Activated T-helper 1 cell treated with anti-CD3 and anti-CD28 coated beads, Interleukin-12 subunit alpha, Interleukin-12 subunit beta, Interleukin-2, Interleukin-4 antibody, amounts not matched to agents 30 ng/mL and 10 ng/mL and 1 ng/mL, durations not matched to agents 14 hours and 24 hours and 36 hours (primary cell): Measurements from ENCODE around the gene KIAA0319L. TPM values are rescaled to one million over a fixed set of nuclear protein-coding genes. Genes with fewer than 3 reads are reported as not detected.

ENCODE experiments used
- DNase-seq: peaks from one replicate; pipeline ENCODE4 v3.0.0; 2021; ENCODE audit warnings: low spot score
- H3K27ac Mint-ChIP-seq: one replicate; pipeline ENCODE4 v1.8.0; 2021; ENCODE audit warnings: mild to moderate bottlenecking, mixed read lengths
- H3K27me3 Mint-ChIP-seq: one replicate; pipeline ENCODE4 v1.8.0; 2022; ENCODE audit warnings: mild to moderate bottlenecking, moderate library complexity, mixed read lengths; ENCODE audit not compliant: insufficient read depth
- H3K36me3 Mint-ChIP-seq: one replicate; pipeline ENCODE4 v1.8.0; 2021; ENCODE audit warnings: low read depth, mixed read lengths
- H3K4me1 Mint-ChIP-seq: one replicate; pipeline ENCODE4 v1.8.0; 2021; ENCODE audit warnings: low read depth, mixed read lengths
- H3K4me3 Mint-ChIP-seq: one replicate; pipeline ENCODE4 v1.8.0; 2021; ENCODE audit warnings: mild to moderate bottlenecking, moderate library complexity, mixed read lengths
- H3K9me3 Mint-ChIP-seq: one replicate; pipeline ENCODE4 v1.8.0; 2021; ENCODE audit warnings: mixed read lengths
- intact Hi-C: fragments of 100-400 bp; cut with micrococcal nuclease; formaldehyde crosslinking; loops from one replicate; pipeline ENCODE4 v1.15.1; 2024
- total RNA-seq: library from RNA; stranded (reverse); gene quantifications from 2 replicates; pipeline ENCODE4 v1.2.3, GENCODE V29; 2022

Gene KIAA0319L
- total RNA-seq, 1 donor from 2014 or later: 43.6 TPM

- H3K27me3 Mint-ChIP-seq: no peaks in the 10 kb centered on the region
- H3K27ac Mint-ChIP-seq: no peak overlapping the region
- DNase-seq: no peak
- peaks cover 6% of the 10 kb centered on the region for H3K9me3 Mint-ChIP-seq
- intact Hi-C loops: no loop called here
- H3K4me1 Mint-ChIP-seq: peaks cover 58% of the 10 kb centered on the region
- peaks cover 41% of the 10 kb centered on the region for H3K36me3 Mint-ChIP-seq
- no peak overlapping the region for H3K4me3 Mint-ChIP-seq
Measured at GRCh38 chr1:35535243-35535642, 22.0 kb downstream of the KIAA0319L start.

- Mint-ChIP-seq H3K27me3 (no peaks in the 10 kb centered on the region), H3K27ac (no peak overlapping the region), H3K36me3 (peaks cover 46% of the 10 kb centered on the region), H3K4me3 (no peak overlapping the region), H3K4me1 (peaks cover 42% of the 10 kb centered on the region), H3K9me3 (peaks cover 20% of the 10 kb centered on the region)
- DNase-seq: no peak
- intact Hi-C loops: no loop called here
Measured at GRCh38 chr1:35533586-35533985, 23.6 kb downstream of the KIAA0319L start.

- Mint-ChIP-seq H3K36me3 (peaks cover 51% of the 10 kb centered on the region), H3K9me3 (peaks cover 27% of the 10 kb centered on the region), H3K27ac (no peak overlapping the region), H3K27me3 (no peaks in the 10 kb centered on the region), H3K4me1 (peaks cover 35% of the 10 kb centered on the region), H3K4me3 (no peak overlapping the region)
- DNase-seq: no peak
- intact Hi-C loops: no loop called here
Measured at GRCh38 chr1:35532497-35533223, 24.5 kb downstream of the KIAA0319L start.

GRCh38 chr1:35531368-35531767 lies 25.8 kb downstream of the KIAA0319L start:
- no peak for DNase-seq
- Mint-ChIP-seq H3K27me3 (no peaks in the 10 kb centered on the region), H3K4me1 (peaks cover 22% of the 10 kb centered on the region), H3K27ac (no peak overlapping the region), H3K4me3 (no peak overlapping the region), H3K9me3 (peaks cover 35% of the 10 kb centered on the region), H3K36me3 (peaks cover 55% of the 10 kb centered on the region)
- intact Hi-C loops: no loop called here

GRCh38 chr1:35530946-35531345 lies 26.3 kb downstream of the KIAA0319L start:
- no peaks in the 10 kb centered on the region for H3K27me3 Mint-ChIP-seq
- H3K4me3 Mint-ChIP-seq: no peak overlapping the region
- H3K36me3 Mint-ChIP-seq: peaks cover 53% of the 10 kb centered on the region
- no peak overlapping the region for H3K27ac Mint-ChIP-seq
- intact Hi-C loops: no loop called here
- DNase-seq: no peak
- H3K4me1 Mint-ChIP-seq: peaks cover 18% of the 10 kb centered on the region
- H3K9me3 Mint-ChIP-seq: peaks cover 35% of the 10 kb centered on the region

GRCh38 chr1:35530168-35530567 lies 27.0 kb downstream of the KIAA0319L start:
- Mint-ChIP-seq H3K4me3 (no peak overlapping the region), H3K27ac (no peak overlapping the region), H3K4me1 (peaks cover 10% of the 10 kb centered on the region), H3K36me3 (peaks cover 53% of the 10 kb centered on the region), H3K9me3 (peaks cover 42% of the 10 kb centered on the region), H3K27me3 (no peaks in the 10 kb centered on the region)
- no peak for DNase-seq
- intact Hi-C loops: no loop called here

GRCh38 chr1:35524106-35524505 lies 33.1 kb downstream of the KIAA0319L start:
- no peaks in the 10 kb centered on the region for H3K27me3 Mint-ChIP-seq
- peaks cover 40% of the 10 kb centered on the region for H3K36me3 Mint-ChIP-seq
- no peak for DNase-seq
- no peak overlapping the region for H3K4me3 Mint-ChIP-seq
- H3K27ac Mint-ChIP-seq: no peak overlapping the region
- H3K4me1 Mint-ChIP-seq: peaks cover 15% of the 10 kb centered on the region
- H3K9me3 Mint-ChIP-seq: peaks cover 42% of the 10 kb centered on the region
- intact Hi-C loops: no loop called here

GRCh38 chr1:35519432-35519831 lies 37.8 kb downstream of the KIAA0319L start:
- H3K27ac Mint-ChIP-seq: no peak overlapping the region

GRCh38 chr1:35518183-35518582 lies 39.0 kb downstream of the KIAA0319L start:
- Mint-ChIP-seq H3K27me3 (no peaks in the 10 kb centered on the region), H3K4me1 (peaks cover 8% of the 10 kb centered on the region), H3K36me3 (peaks cover 44% of the 10 kb centered on the region), H3K27ac (no peak overlapping the region), H3K9me3 (peaks cover 42% of the 10 kb centered on the region), H3K4me3 (no peak overlapping the region)
- intact Hi-C loops: no loop called here
- no peak for DNase-seq

More at GRCh38 chr1:35519432-35519831, 37.8 kb downstream of the KIAA0319L start:
- Mint-ChIP-seq H3K27me3 (no peaks in the 10 kb centered on the region), H3K4me3 (no peak overlapping the region), H3K4me1 (peaks cover 15% of the 10 kb centered on the region), H3K9me3 (peaks cover 47% of the 10 kb centered on the region), H3K36me3 (peaks cover 50% of the 10 kb centered on the region)
- no peak for DNase-seq
- intact Hi-C loops: no loop called here

GRCh38 chr1:35511305-35511704 lies 45.9 kb downstream of the KIAA0319L start:
- H3K27me3 Mint-ChIP-seq: no peaks in the 10 kb centered on the region
- H3K36me3 Mint-ChIP-seq: peaks cover 27% of the 10 kb centered on the region
- peaks cover 38% of the 10 kb centered on the region for H3K4me1 Mint-ChIP-seq
- no peak overlapping the region for H3K4me3 Mint-ChIP-seq
- no peak for DNase-seq
- H3K27ac Mint-ChIP-seq: no peak overlapping the region
- intact Hi-C loops: no loop called here
- H3K9me3 Mint-ChIP-seq: peaks cover 18% of the 10 kb centered on the region

- Mint-ChIP-seq H3K27me3 (no peaks in the 10 kb centered on the region), H3K36me3 (peaks cover 23% of the 10 kb centered on the region), H3K4me3 (no peak overlapping the region), H3K4me1 (peaks cover 55% of the 10 kb centered on the region), H3K9me3 (peaks cover 4% of the 10 kb centered on the region), H3K27ac (peak overlapping the region; percentile 13)
- intact Hi-C loops: loop anchor here (5.0 kb wide), 2 partner anchors 37 to 317 kb away; partner anchors contain the start of gene SFPQ
- no peak for DNase-seq
Measured at GRCh38 chr1:35509558-35509957, 47.6 kb downstream of the KIAA0319L start.

GRCh38 chr1:35507947-35508346 lies 49.3 kb downstream of the KIAA0319L start:
- H3K4me1 Mint-ChIP-seq: peaks cover 64% of the 10 kb centered on the region
- intact Hi-C loops: loop anchor here (1.0 to 5.0 kb wide), 3 partner anchors 9 to 316 kb away; partner anchors contain the start of gene SFPQ

GRCh38 chr1:35506960-35507912 lies 50.0 kb downstream of the KIAA0319L start:
- peaks cover 72% of the 10 kb centered on the region for H3K4me1 Mint-ChIP-seq
- H3K27me3 Mint-ChIP-seq: no peaks in the 10 kb centered on the region
- intact Hi-C loops: loop anchor here (1.0 to 5.0 kb wide), 7 partner anchors 8 to 315 kb away; partner anchors contain the start of genes KIAA0319L, NCDN and SFPQ
- H3K36me3 Mint-ChIP-seq: peaks cover 33% of the 10 kb centered on the region
- DNase-seq: peak; percentile 4
- peak overlapping the region; percentile 69 for H3K4me3 Mint-ChIP-seq
- peak overlapping the region; percentile 94 for H3K27ac Mint-ChIP-seq
- H3K9me3 Mint-ChIP-seq: peaks cover 4% of the 10 kb centered on the region

More at GRCh38 chr1:35507947-35508346, 49.3 kb downstream of the KIAA0319L start:
- H3K9me3 Mint-ChIP-seq: no peaks in the 10 kb centered on the region
- H3K4me3 Mint-ChIP-seq: no peak overlapping the region
- H3K36me3 Mint-ChIP-seq: peaks cover 27% of the 10 kb centered on the region
- peak overlapping the region; percentile 45 for H3K27ac Mint-ChIP-seq
- no peak for DNase-seq
- H3K27me3 Mint-ChIP-seq: no peaks in the 10 kb centered on the region
